ENCODE data around the gene B3GNT5. TPM values are rescaled to one million over a fixed set of nuclear protein-coding genes. Genes with fewer than 3 reads are reported as not detected.

Gene B3GNT5
- total RNA-seq, 1 donor from 2014 or later = 6.9 TPM

DNA sequence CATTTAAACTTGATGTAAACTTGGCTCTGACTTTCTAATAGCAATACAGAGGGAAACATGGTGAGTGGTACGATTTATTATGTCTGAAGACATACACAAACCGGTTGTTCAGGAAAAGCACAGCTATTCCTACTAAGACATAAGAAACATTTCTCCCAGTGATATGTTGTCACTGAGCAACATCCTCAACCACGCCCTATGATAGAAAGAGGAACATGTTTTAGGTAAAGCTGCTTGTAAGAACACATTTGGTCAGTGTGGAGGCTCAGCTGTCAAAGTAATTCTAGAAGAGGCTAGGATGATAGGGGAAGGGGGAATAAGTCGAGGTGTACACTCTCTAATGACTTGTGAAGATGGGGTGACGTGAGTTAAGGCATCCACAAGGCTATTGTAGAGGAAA, 42.7 kb upstream of the B3GNT5 start:
- Mint-ChIP-seq H3K27ac (ENCODE audit: unreplicated experiment) (no peak overlapping the region), H3K9me3 (ENCODE audit: unreplicated experiment) (no peaks in the 10 kb centered on the region), H3K4me1 (ENCODE audit: unreplicated experiment) (peaks cover 21% of the 10 kb centered on the region), H3K36me3 (ENCODE audit: low read depth, unreplicated experiment) (peaks cover 3% of the 10 kb centered on the region), H3K27me3 (ENCODE audit: unreplicated experiment) (peaks cover 3% of the 10 kb centered on the region), H3K4me3 (ENCODE audit: unreplicated experiment) (no peak overlapping the region)
- TF ChIP-seq, protein P1, sequence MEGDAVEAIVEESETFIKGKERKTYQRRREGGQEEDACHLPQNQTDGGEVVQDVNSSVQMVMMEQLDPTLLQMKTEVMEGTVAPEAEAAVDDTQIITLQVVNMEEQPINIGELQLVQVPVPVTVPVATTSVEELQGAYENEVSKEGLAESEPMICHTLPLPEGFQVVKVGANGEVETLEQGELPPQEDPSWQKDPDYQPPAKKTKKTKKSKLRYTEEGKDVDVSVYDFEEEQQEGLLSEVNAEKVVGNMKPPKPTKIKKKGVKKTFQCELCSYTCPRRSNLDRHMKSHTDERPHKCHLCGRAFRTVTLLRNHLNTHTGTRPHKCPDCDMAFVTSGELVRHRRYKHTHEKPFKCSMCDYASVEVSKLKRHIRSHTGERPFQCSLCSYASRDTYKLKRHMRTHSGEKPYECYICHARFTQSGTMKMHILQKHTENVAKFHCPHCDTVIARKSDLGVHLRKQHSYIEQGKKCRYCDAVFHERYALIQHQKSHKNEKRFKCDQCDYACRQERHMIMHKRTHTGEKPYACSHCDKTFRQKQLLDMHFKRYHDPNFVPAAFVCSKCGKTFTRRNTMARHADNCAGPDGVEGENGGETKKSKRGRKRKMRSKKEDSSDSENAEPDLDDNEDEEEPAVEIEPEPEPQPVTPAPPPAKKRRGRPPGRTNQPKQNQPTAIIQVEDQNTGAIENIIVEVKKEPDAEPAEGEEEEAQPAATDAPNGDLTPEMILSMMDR (IDR thresholded peaks at IDR 0.05; ENCODE audit: unreplicated experiment) = no peak
- DNase-seq (ENCODE audit: low spot score) = no peak

DNA sequence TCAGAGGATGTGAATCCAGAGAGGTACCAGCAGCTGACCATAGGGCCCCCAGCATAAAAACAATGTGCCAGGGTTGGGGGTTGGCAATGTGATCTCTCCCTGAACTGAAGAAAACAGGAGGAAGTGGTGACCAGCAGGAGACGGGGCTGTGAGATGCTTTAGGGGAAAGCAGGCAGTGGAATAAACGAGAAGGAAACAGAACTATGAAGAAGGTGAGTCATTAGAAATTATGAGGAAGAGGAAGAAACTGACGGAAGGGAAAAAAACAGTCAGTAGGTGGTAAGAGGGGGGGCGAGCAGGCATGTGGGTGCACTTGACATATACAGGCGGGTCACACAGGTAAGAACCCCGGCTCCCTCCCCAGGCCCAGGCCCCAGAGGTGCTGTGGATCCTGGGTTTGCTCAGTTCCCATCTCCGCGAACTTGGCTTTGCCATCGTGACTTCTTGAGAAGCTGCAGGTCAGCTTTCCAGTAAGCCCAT, 42.2 kb upstream of the B3GNT5 start:
- H3K27ac Mint-ChIP-seq (ENCODE audit: unreplicated experiment) = no peak overlapping the region
- H3K36me3 Mint-ChIP-seq (ENCODE audit: low read depth, unreplicated experiment) = peaks cover 3% of the 10 kb centered on the region
- H3K27me3 Mint-ChIP-seq (ENCODE audit: unreplicated experiment) = peaks cover 3% of the 10 kb centered on the region
- H3K4me1 Mint-ChIP-seq (ENCODE audit: unreplicated experiment) = peaks cover 21% of the 10 kb centered on the region
- no peak for DNase-seq (ENCODE audit: low spot score)
- no peak overlapping the region for H3K4me3 Mint-ChIP-seq (ENCODE audit: unreplicated experiment)
- TF ChIP-seq, protein P1 (IDR thresholded peaks at IDR 0.05; ENCODE audit: unreplicated experiment) = no peak
- no peaks in the 10 kb centered on the region for H3K9me3 Mint-ChIP-seq (ENCODE audit: unreplicated experiment)

DNA sequence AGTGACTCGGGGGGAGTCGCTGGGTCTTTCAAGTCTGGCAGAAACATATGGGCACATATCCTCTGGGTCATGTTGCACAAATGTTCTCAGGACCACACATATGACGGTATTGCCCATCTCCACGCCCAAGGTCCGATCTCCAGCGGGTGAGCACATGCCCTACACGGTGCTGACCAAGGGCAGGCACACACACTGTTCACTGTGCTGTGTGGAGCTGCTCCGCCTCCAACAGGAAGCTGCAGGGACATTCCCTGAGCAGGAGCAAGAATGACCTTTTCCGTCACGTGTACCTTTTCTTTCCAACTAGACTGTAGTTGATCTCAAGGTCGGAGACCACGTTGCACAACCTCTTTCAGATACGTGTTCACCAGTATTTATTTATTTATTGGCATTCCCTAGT, 41.7 kb upstream of the B3GNT5 start:
- H3K9me3 Mint-ChIP-seq (ENCODE audit: unreplicated experiment) = no peaks in the 10 kb centered on the region
- peaks cover 3% of the 10 kb centered on the region for H3K27me3 Mint-ChIP-seq (ENCODE audit: unreplicated experiment)
- peaks cover 3% of the 10 kb centered on the region for H3K36me3 Mint-ChIP-seq (ENCODE audit: low read depth, unreplicated experiment)
- H3K4me3 Mint-ChIP-seq (ENCODE audit: unreplicated experiment) = no peak overlapping the region
- H3K27ac Mint-ChIP-seq (ENCODE audit: unreplicated experiment) = no peak overlapping the region
- TF ChIP-seq, protein P1 (IDR thresholded peaks at IDR 0.05; ENCODE audit: unreplicated experiment) = no peak
- no peak for DNase-seq (ENCODE audit: low spot score)
- H3K4me1 Mint-ChIP-seq (ENCODE audit: unreplicated experiment) = peaks cover 21% of the 10 kb centered on the region

DNA sequence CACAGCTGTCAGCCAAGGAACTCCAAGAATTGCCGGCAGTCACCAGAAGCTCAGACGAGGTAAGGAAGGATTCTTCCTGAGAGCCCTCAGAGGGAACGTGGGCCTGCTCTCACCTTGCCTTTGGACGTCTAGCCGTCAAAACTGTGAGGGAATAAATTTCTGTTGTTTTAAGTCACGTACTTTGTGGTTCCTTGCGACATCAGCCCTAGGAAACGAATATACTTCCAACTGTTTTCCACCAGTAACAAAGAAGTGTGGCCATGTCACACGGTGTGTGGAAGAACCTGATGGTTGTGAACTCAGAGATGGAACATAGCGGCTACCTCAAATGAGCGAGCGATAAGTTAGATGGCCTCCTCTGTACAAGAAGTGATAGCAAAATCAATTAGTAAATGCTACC, 41.0 kb upstream of the B3GNT5 start:
- H3K36me3 Mint-ChIP-seq (ENCODE audit: low read depth, unreplicated experiment) = peaks cover 3% of the 10 kb centered on the region
- H3K9me3 Mint-ChIP-seq (ENCODE audit: unreplicated experiment) = no peaks in the 10 kb centered on the region
- TF ChIP-seq, protein P1 (IDR thresholded peaks at IDR 0.05; ENCODE audit: unreplicated experiment) = no peak

DNA sequence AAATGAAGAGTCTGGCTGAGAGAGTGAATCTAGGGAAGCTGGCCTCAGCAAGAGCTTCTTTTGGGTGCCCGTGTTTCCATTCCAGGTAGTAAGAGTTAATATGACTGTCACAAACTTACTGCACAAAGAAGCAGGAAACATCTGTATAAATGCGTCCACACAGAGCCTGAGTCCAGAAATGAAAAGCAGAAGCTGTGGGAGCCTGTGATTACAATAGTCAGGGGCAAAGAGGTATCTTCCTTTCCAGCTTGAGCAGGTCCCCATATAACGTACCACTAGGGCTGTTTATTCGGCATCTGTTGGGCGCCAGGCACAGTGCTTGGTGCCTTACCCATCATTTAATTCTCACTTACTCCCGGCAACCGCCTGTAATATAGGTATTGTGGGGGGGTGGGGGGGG, 40.5 kb upstream of the B3GNT5 start:
- no peak overlapping the region for H3K27ac Mint-ChIP-seq (ENCODE audit: unreplicated experiment)
- H3K4me1 Mint-ChIP-seq (ENCODE audit: unreplicated experiment) = peaks cover 21% of the 10 kb centered on the region
- TF ChIP-seq, protein P1 (IDR thresholded peaks at IDR 0.05; ENCODE audit: unreplicated experiment) = no peak
- H3K27me3 Mint-ChIP-seq (ENCODE audit: unreplicated experiment) = peaks cover 3% of the 10 kb centered on the region
- no peaks in the 10 kb centered on the region for H3K9me3 Mint-ChIP-seq (ENCODE audit: unreplicated experiment)
- H3K4me3 Mint-ChIP-seq (ENCODE audit: unreplicated experiment) = no peak overlapping the region
- peaks cover 3% of the 10 kb centered on the region for H3K36me3 Mint-ChIP-seq (ENCODE audit: low read depth, unreplicated experiment)
- DNase-seq (ENCODE audit: low spot score) = no peak

More for the DNA sequence above, 41.0 kb upstream of the B3GNT5 start:
- Mint-ChIP-seq H3K27ac (ENCODE audit: unreplicated experiment) (no peak overlapping the region), H3K4me1 (ENCODE audit: unreplicated experiment) (peaks cover 21% of the 10 kb centered on the region), H3K27me3 (ENCODE audit: unreplicated experiment) (peaks cover 3% of the 10 kb centered on the region), H3K4me3 (ENCODE audit: unreplicated experiment) (no peak overlapping the region)
- DNase-seq (ENCODE audit: low spot score) = no peak
